Activated T-cell treated with anti-CD3 and anti-CD28 coated beads for 1 hour (primary cell): ENCODE measurements around the gene WDR81.
"Not testable (repeated sequence)": the region's sequence is repeated elsewhere in the genome, so short reads cannot be mapped to it uniquely, and the experiment has no call there.

Experiments
- DNase-seq: peaks from one replicate; pipeline ENCODE4 v3.0.0-alpha.2; 2020; ENCODE audit warnings: low read depth

Gene WDR81

DNA sequence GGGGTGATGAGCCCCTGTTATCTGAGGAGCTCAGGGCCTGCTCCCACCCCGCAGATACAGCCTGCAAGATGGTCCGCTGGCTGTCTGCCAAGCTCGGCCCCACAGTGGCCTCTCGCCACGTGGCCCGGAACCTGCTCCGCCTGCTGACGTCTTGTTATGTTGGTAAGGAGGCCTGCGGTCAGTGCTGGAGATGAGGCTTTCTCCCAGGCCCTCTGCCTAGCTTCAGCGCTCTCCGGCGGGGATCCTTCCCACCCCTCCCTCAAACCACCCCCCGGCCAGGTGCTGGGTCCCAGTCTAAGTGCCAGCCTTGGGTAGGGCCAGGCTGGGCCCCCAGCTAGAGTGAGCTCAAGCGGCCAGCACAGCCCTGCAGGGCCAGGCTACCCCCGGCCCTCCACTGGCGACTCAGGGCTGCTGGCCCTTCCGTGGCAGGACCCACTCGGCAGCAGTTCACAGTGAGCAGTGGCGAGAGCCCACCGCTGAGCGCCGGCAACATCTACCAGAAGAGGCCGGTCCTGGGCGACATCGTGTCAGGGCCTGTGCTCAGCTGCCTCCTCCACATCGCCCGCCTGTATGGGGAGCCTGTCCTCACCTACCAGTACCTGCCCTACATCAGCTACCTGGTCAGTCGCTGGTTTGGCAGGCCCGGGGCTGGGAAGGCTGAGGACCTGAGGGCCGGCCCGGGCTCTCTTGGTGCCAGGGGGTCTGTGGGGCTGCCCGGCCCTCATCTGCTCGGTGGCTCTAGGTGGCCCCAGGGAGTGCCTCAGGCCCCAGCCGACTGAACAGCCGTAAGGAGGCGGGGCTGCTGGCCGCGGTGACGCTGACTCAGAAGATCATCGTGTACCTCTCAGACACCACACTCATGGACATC lies 6.1 kb downstream of the WDR81 start:
- DNase-seq: no peak

DNA sequence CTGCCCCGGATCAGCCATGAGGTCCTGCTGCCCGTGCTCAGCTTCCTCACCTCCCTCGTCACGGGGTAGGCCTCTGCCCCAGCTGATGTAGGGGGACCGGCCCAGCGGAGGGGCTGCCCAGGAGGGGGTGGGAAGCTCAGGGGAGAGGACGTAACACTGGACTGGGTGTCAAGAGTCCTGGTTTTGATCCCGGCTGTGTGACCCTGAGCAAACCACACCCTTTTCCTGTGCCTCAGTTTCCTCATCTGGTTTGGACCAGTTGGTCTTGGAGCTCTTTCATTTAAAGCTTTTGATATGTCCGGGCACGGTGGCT lies 6.6 kb downstream of the WDR81 start:
- no peak for DNase-seq

DNA sequence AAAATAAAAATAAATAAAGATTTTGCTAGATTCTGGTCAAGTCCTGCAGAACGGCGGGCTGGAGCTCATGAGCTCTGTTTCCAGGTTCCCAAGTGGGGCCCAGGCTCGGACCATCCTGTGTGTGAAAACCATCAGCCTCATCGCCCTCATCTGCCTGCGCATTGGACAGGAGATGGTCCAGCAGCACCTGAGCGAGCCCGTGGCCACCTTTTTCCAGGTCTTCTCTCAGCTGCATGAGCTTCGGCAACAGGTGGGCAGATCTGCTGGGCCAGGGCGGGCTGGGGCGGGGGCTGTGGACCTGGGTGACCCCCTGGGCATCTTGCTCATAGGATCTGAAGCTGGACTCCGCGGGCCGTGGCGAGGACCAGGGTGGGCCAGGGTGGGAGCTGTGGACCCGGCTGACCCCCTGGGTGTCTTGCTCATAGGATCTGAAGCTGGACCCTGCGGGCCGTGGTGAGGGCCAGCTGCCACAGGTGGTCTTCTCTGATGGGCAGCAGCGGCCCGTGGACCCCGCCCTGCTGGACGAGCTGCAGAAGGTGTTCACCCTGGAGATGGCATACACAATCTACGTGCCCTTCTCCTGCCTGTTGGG lies 7.8 kb downstream of the WDR81 start:
- no peak for DNase-seq

DNA sequence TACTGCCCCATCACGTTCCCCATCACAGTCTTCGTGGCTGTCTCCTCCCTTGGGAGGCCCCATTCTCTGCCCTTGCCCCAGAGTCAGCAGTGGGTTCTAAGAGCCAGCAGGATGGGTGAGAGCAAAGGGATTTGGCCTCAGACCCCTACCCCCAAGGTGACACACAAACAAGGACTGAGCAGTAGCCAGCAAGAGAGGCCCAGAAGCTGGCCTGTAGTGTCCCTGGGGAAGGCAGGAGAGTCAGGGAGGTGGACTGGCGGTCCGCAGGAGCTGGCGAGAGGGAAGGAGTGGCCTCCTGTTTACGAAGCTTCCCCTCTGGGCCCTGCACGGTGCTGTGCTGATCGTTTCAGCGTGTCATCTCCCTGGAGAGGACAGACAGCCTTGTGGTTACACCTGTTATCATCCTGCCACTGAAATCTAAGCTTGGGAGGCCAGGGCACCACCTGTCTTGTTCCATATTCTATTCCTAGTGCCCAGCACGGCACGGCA lies 8.4 kb downstream of the WDR81 start:
- DNase-seq: no peak

DNA sequence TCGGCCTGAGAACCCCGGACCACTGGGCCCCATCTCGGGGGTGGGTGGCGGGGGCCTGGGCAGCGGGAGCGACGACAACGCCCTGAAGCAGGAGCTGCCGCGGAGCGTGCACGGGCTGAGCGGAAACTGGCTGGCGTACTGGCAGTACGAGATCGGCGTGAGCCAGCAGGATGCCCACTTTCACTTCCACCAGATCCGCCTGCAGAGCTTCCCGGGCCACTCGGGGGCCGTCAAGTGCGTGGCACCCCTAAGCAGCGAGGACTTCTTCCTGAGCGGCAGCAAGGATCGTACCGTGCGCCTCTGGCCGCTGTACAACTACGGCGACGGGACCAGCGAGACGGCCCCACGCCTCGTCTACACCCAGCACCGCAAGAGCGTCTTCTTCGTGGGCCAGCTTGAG lies 9.3 kb downstream of the WDR81 start:
- DNase-seq: no peak

DNA sequence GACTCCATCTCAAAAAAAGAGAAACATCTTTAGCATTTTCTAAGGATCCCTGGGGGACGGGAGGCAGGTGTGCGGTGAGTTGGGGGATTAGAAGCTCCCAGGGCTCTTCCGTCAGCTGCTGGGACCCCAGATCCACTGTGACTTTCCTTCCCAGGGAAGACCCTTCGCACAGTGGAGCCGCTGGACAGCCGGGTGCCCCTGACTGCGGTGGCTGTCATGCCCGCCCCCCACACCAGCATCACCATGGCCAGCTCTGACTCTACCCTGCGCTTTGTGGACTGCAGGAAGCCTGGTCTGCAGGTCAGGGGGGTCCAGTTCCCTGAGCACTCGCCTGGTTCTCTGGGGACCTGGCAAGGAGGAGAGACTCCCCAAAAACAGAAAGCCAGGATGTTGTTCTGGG lies 10.9 kb downstream of the WDR81 start:
- DNase-seq: no peak

DNA sequence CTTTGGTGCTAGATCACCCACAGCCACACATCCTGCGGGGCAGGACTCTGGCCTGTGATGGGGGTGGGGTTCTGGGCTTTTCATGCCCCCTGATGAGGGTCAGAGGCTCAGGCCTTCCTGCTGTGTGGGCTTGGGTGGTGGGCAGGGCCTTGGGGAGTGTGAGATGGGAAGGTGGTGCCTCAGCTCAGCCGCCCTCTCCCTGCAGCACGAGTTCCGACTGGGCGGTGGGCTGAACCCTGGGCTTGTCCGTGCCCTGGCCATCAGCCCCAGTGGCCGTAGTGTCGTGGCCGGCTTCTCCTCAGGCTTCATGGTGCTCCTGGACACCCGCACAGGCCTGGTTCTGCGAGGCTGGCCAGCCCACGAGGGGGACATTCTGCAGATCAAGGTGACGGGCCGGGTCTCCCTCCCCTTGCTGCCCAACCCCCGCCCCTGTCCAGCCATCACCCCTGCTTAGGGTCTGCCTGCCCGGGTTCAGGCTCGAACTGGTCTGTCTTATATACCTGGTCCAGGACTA lies 11.4 kb downstream of the WDR81 start:
- no peak for DNase-seq

DNA sequence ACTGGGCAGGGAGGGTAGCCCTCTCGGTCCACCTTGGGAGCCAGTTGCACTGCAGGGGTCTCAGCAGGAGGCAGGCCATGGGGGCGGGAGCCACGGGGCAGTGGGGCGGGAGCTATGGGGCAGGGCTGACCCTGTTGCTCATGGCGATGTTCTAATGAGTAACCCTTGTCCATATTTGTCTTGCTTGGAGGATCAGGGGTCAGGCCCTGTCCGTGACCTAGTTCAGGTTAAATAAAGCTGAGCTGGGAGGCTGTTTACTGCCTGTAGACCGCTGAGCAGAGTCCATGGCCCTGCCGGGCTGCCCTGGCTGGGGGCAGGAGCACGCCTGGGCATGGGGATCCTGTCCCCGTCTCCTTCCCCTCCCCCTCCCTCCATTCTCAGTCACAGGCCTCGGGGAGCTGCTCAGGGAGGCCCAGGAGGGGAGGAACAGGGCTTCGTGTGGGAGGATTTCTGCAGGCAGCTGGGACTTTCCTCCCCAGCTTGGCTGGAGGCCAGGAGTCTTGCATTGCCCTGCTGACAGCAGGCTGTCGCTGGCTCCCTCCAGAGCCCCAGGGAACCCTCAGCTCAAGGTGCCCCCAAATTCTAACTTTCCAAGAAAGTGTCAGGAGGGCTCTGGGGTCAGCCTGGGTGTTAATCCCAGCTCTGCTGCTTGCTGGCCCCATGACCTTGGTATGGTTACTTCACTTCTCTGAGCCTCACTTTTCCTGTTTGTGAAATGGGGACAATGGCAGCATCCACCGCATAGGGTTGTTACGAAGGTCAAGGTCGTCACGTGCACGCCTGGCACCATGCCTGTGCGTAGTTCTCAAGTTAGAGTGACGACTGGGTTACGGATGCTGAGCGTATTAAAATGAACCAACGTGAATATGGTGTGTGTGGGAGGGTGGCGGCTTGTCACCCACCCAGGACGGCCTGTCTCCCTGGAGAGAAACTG lies 12.1 kb downstream of the WDR81 start:
- no peak for DNase-seq

DNA sequence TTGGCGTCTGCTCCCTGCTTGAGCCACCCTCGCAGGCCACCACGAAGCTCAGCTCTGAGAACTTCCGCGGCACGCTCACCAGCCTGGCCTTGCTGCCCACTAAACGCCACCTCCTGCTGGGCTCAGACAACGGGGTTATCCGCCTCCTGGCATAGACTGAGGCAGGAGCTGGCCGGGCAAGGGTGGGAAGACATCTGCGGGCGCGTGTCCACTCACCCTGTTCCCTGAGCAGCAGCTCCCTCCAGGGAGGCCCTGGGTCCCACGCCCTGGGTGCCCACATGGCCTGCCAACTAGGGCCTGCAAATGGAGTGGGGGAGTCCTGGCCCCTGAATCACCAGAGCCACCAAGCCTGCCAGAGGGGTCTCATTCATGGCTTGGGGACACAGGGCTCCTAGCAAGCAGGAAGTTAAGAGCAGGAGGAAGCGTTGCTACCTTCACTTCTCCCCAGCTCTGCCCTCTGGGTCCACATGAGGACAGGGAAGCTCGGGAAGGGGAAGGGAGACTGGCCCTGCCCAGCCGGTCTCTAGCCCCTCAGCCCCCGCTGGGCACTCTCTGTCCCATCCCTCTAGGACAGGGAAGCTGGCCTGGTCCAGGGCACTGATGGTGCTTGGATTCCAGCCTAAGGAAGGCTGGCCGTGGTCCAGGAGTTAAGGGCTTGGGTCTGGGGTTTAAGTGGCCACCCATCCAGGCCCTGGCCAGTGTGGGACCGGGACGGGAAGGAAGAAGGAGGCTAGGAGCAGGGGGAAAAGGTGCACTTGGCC lies 13.2 kb downstream of the WDR81 start:
- no peak for DNase-seq

DNA sequence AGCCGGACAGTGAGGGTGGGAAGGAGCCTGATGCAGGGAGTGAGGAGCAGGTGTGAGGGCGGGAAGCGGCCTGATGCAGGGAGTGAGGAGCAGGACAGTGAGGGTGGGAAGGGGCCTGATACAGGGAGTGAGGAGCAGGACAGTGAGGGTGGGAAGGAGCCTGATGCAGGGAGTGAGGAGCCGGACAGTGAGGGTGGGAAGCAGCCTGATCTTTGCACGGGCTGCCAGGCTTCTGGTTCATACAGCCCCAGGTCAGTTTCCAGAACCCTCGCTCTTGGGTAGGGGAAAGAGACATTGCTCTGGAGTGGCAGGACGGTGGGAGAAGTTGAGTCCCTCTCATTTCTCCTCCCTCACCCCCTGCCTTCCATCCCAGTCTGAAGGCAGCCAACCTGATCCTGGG lies 17.4 kb downstream of the WDR81 start:
- not testable (repeated sequence) for DNase-seq

DNA sequence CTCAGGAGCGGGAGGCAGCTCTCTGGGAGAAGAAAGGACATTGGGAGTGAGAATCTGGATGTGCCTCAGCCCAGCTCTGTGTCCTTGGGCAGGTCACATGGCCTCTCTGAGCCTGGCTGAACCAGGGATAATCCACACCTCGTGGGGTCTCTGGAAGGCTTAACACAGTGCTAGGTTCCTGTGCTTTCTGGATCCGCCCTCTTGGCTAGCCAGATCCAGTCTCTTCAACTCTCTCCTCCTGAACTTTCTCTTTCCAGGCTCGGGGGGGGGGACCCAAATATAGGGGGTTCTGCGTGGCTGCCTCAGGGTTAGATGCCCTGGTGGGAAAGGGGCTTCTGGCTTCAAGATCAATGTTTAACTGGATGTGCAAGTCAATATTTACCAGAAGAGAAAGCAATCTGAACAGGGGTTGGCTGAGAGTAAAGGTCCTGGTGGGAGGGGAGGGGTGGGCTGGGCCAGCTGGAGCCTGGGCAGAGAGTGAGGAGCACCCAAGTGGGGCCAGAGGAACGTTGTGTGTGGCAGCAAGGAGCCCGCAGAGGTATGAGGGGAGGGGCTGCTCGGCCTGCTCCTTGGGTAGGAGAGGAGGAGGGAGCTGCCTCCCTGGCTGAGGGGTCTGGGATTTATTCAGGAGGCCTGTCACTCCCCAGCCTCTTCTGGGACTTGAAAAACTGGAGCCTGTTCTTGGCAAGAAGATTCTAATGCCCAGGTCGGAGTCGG lies 18.0 kb downstream of the WDR81 start, which contains the start of gene SERPINF2:
TSS of gene SERPINF2 (plus strand) at position 501 of the 717 bp plus-strand sequence. CDS start 2,125 bp downstream, outside the sequence.
- no peak for DNase-seq

DNA sequence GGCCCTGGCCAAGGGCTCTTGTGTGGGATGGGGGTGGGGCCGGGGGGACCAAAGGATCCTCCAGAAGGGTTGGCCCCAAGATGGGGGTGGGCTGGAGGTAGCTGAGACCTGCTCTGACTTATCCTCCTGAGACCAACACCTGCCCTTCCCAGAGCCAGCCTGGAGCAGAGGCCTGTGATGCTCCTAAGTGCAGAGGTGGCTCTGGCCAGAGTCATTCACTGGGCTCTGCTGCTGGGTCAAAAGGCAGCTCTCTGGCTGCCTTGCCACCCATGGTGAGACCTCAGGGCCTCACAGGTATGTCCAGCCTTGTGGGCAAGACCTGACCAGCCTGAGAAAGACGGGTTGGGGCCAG lies 18.6 kb downstream of the WDR81 start:
- no peak for DNase-seq

DNA sequence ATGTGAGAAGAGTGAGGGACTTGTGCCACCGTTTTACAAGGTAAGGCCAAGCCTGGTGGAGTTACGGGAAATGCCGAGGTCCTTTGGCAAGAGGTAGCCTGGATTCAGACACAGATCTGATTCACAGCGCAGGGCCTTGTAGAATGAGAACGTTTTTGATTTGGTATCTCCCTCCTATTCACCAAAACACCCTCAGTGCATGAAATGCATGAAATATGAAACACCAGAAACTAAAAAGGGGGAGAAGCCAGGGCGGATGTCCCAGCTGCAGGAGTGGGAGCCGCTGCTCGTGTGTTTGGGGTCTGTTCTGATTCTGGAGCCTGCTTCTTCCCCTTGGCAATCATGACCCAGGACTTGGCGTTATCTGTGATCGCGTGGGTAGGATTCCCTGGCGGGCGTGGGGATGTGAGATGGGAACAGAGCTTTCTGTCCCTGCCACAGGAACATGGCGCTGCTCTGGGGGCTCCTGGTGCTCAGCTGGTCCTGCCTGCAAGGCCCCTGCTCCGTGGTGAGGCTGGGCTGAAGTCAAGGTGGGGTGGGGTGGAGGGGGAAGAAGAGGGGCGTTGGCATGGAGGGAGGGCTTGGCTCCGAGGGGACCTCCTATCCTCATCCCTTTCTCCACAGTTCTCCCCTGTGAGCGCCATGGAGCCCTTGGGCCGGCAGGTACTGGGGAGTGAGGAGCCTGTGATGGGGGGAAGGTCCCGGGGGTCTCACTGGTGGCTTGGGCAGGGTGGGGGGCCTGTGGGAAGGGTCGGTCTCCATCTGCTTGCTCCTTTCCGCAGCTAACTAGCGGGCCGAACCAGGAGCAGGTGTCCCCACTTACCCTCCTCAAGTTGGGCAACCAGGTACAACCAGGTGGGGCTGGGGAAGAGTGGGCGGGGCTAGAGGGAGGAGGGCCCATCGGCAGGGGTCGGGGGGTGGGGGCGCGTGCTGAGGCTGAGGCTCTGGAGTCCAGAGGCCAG lies 20.3 kb downstream of the WDR81 start:
- no peak for DNase-seq

DNA sequence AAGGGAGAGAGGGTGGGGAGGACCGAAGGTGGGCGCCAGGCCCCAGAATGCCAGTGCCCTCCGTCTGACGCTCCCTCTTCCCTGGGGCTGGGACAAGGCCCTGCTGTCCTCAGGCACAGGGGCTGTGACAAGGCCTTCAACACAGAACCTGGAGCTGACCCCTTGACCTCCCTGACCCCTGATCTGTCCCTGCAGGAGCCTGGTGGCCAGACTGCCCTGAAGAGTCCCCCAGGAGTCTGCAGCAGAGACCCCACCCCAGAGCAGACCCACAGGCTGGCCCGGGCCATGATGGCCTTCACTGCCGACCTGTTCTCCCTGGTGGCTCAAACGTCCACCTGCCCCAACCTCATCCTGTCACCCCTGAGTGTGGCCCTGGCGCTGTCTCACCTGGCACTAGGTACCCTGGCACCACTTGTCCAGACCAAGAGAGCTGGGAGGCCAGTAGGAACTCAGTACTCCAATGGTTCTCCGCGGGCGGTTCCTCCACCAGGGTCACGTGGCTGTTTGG lies 21.1 kb downstream of the WDR81 start:
- DNase-seq: no peak

DNA sequence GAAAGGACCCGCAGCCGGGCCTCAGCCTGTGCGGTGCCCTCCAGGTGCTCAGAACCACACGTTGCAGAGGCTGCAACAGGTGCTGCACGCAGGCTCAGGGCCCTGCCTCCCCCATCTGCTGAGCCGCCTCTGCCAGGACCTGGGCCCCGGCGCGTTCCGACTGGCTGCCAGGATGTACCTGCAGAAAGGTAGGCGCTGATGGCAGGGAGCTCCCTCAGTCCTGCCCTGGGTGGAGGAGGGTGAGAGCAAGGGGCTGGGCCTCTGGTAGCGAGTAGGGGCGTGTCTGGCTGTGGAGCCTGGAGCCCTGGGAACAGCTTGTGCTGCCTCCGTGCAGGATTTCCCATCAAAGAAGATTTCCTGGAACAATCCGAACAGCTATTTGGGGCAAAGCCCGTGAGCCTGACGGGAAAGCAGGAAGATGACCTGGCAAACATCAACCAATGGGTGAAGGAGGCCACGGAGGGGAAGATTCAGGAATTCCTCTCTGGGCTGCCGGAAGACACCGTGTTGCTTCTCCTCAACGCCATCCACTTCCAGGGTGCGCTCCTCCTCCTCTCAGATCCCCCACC lies 22.6 kb downstream of the WDR81 start:
- no peak for DNase-seq

DNA sequence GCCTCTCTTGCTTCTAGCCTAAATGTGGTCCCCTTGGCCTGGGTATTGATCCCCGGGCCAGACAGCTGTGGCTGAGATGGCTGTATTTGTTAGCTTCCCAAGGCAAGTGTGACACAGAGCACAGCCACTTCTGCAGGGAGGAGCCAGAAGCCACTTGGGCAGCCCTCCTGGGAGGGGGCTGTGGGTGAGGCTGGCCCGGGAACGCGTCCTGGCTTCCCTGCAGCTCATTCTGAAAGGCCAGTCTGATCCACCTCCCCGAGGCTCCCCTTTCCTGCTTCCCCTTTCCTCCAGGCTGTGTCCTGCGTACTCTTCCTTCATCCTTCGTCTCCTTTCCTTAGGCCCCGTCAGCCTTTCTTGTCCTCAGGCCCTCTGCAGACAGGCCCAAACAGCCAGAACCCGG lies 26.1 kb downstream of the WDR81 start:
- no peak for DNase-seq

DNA sequence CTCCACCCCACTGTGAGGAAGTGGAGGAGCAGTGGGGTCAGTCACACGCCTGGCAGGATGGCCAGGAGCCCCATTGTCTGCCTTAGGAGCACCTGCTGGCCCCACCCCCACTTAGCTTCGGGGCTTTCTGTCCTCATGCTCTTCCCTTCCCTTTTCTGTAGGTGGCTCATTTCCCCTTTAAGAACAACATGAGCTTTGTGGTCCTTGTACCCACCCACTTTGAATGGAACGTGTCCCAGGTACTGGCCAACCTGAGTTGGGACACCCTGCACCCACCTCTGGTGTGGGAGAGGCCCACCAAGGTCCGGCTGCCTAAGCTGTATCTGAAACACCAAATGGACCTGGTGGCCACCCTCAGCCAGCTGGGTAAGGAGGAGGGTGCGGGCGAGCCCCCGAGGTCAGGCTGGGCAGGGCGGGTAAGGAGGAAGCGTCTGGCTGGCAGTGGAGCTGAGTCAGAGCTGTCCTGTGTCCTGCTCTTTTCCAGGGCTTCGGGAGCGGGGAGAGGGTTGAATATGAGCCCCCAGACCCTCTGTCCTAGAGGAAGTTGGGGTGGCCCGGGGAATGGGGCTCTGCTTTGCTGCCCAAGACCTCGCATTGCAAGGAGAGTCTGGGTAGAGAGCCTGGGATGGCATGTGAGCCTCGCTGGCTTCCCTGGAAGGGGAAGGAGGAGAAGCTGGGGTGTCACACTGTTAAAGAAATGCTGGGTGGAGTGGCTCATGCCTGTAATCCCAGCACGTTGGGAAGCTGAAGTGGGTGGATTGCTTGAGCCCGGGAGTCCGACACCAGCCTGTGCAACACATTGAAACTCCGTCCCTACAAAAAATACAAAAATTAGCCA lies 28.1 kb downstream of the WDR81 start:
- DNase-seq: no peak

DNA sequence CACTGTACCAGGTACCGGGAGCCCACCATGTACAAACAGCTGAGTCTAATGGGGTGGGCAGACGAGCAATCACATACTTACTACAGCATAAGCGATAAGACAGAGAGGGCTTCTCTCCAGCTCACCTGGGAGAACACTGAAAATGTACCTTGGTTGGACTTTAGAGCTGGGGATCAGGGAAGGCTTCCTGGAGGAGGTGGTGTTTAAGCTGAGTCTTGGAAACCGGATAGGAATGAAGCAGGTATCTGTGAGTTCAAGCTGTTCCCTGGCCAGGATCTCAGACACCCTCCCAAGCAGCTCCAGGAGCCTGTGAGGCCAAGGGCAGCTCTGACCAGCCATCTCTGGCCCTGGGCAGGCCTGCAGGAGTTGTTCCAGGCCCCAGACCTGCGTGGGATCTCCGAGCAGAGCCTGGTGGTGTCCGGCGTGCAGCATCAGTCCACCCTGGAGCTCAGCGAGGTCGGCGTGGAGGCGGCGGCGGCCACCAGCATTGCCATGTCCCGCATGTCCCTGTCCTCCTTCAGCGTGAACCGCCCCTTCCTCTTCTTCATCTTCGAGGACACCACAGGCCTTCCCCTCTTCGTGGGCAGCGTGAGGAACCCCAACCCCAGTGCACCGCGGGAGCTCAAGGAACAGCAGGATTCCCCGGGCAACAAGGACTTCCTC lies 29.4 kb downstream of the WDR81 start:
- no peak for DNase-seq
